ENCODE data around the gene TRIO.

GRCh38 chr5:14302330-14302729 is 159.2 kb downstream of the TRIO start:
- TF ChIP-seq POLR2AphosphoS5 (IDR thresholded peaks at IDR 0.05; ENCODE audit: borderline replicate concordance, low read depth, low read length) (no peak), EZH2 (IDR thresholded peaks at IDR 0.05) (no peak)
